ENCODE data around the gene GAPVD1.
"Not testable (repeated sequence)": the region's sequence is repeated elsewhere in the genome, so short reads cannot be mapped to it uniquely, and the experiment has no call there.

Gene GAPVD1

GRCh38 chr9:125261501-125262293 is at the start of gene GAPVD1:
GAPVD1 (plus strand) TSS chr9:125261826; CDS start chr9:125298922, 37,096 bp downstream.
- Histone ChIP-seq H3K4me3 (peak within 1 kb of the TSS; percentile 89), H3K27ac (peak within 1 kb of the TSS; percentile 79 to 87)
- peak; percentile 22 for TF ChIP-seq CTCF (IDR thresholded peaks at IDR 0.05)
- DNase-seq (ENCODE audit: low spot score): peak; percentile 89

DNA sequence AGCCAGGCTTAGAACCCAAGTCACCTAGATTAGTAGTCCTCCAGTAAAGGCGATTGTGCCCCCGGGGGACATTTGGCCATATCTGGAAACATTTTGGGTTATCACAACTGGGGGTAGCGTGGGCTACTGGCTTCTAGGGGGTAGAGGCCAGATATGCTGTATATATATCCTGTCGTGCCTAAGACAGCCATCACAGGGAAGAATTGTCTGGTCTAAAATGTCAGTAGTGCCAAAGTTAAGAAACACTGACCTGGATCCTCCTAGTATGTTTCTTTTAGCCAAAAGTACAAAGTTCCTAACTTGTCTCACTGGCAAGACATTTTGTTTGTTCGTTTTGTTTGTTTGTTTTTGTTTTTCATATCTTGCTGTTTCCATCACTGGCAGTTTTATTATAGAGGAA is 47.4 kb upstream of the GAPVD1 start:
- no peak overlapping the region for H3K27ac ChIP-seq
- no peak overlapping the region for H3K4me3 ChIP-seq
- no peak for TF ChIP-seq CTCF (IDR thresholded peaks at IDR 0.05)
- no peak for DNase-seq (ENCODE audit: low spot score)

DNA sequence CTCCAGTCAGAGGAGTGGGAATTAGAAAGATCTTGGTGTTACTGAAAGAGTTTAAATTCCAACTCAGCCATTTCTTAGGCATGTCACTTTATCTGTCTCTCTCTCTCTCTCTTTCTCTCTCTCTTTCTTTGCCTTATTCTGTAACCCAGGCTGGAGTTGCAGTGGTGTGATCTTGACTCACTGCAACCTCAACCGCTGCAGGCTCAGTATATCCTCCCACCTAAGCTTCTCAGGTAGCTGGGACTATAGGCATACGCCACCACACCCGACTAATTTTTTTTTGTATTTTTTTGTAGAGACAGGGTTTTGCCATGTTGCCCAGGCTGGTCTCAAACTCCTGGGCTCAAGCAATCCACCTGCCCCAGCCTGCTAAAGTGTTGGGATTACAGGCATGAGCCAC is 43.0 kb upstream of the GAPVD1 start:
- no peak for DNase-seq (ENCODE audit: low spot score)
- no peak overlapping the region for H3K4me3 ChIP-seq
- no peak for TF ChIP-seq CTCF (IDR thresholded peaks at IDR 0.05)
- H3K27ac ChIP-seq: no peak overlapping the region

- H3K27ac ChIP-seq; H3K4me3 ChIP-seq; DNase-seq (ENCODE audit: low spot score): not testable (repeated sequence)
Measured at GRCh38 chr9:125224858-125225257, 36.8 kb upstream of the GAPVD1 start.

GRCh38 chr9:125227761-125228160 is 33.9 kb upstream of the GAPVD1 start:
- Histone ChIP-seq H3K4me3 (no peak overlapping the region), H3K27ac (no peak overlapping the region)
- TF ChIP-seq CTCF (IDR thresholded peaks at IDR 0.05): no peak
- no peak for DNase-seq (ENCODE audit: low spot score)

- H3K4me3 ChIP-seq: no peak overlapping the region
- H3K27ac ChIP-seq: no peak overlapping the region
- no peak for DNase-seq (ENCODE audit: low spot score)
- TF ChIP-seq CTCF (IDR thresholded peaks at IDR 0.05): no peak
Measured at GRCh38 chr9:125233678-125234077, 27.9 kb upstream of the GAPVD1 start.

- not testable (repeated sequence) for H3K27ac ChIP-seq; DNase-seq (ENCODE audit: low spot score); H3K4me3 ChIP-seq
Measured at GRCh38 chr9:125234099-125234498, 27.5 kb upstream of the GAPVD1 start.

DNA sequence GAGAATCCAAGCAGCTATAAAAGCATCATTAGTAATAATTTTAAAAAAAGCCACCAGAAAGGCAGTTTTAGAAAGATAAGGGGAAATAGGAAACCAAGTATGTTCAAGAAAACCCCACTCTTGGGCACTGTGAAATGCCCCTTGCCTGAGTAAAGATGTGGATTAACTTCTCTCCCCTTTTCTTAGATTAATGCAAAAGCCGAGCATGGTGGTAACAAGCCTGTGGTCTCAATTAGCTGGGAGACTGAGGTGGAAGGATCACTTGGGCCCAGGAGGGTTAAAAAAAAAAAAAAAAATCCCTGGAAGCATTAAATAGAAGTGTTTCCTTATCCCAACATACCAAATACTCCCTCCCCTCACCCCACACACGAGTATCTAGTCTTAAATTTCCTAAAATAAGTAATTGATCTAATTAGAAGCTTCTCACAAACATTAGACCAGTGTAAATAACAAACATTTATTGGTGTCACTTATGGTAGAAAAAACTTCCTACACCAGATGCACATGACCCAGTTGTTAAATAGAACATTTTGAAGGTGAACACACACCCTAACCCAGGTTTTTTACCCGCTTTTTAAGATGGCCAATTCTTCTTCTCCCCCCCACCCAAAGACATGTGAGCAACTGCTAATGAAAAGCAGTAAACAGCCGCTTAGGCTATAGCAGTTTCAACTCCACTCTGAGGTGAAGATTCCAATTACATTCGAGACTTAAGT is 25.7 kb upstream of the GAPVD1 start:
- no peak for TF ChIP-seq CTCF (IDR thresholded peaks at IDR 0.05)
- Histone ChIP-seq H3K27ac (no peak overlapping the region), H3K4me3 (peak overlapping the region; percentile 11)
- no peak for DNase-seq (ENCODE audit: low spot score)

- H3K4me3 ChIP-seq: peak overlapping the region; percentile 90
- H3K27ac ChIP-seq; DNase-seq (ENCODE audit: low spot score): not testable (repeated sequence)
Measured at GRCh38 chr9:125236520-125237159, 25.0 kb upstream of the GAPVD1 start.
